Natural killer cell (primary cell): ENCODE results near the gene ATG4D. TPM values are rescaled to one million over a fixed set of nuclear protein-coding genes. Genes with fewer than 3 reads are reported as not detected.
A peak's percentile ranks its signal among the peaks of the same experiment; 100 is the strongest.

Source experiments
- ATAC-seq, 3 donors: fragments of 150-1000 bp in 2 of 3; fragments of 200-7000 bp in 1 of 3; cut with Tn5 transposase; 1 replicate in 1 of 3; 2 replicates in 2 of 3; pipeline ENCODE4 v1.10.0; 2021; ENCODE audit warnings: mild to moderate bottlenecking in 2 of 3, moderate library complexity in 2 of 3
- DNase-seq, 2 donors: peaks; one replicate each; pipeline versions ENCODE4 v3.0.0 to v3.0.0-alpha.2; 2013 to 2021; ENCODE audit warnings: mixed read lengths in 1 of 2
- H3K27ac ChIP-seq: one replicate; pipeline ENCODE4 v1.5.1; 2013; ENCODE audit warnings: mild to moderate bottlenecking, low read length
- H3K27me3 ChIP-seq: one replicate; pipeline ENCODE4 v1.6.1; 2013; ENCODE audit warnings: low read length; ENCODE audit not compliant: control insufficient read depth, insufficient read depth
- H3K36me3 ChIP-seq: one replicate; pipeline ENCODE4 v1.6.1; 2013; ENCODE audit warnings: low read length; ENCODE audit not compliant: control insufficient read depth, insufficient read depth
- H3K4me1 ChIP-seq: one replicate; pipeline ENCODE4 v1.6.1; 2013; ENCODE audit warnings: low read length; ENCODE audit not compliant: control insufficient read depth, insufficient read depth
- H3K4me3 ChIP-seq: one replicate; pipeline ENCODE4 v1.5.1; 2013; ENCODE audit warnings: low read length
- H3K9me3 ChIP-seq: one replicate; pipeline ENCODE4 v1.6.1; 2013; ENCODE audit warnings: low read length; ENCODE audit not compliant: control insufficient read depth, insufficient read depth
- H3K27ac Mint-ChIP-seq, 2 donors: one replicate each; pipeline ENCODE4 v1.8.0; 2022; ENCODE audit warnings: mild to moderate bottlenecking in 2 of 2, mixed read lengths in 2 of 2, moderate library complexity in 1 of 2
- H3K27me3 Mint-ChIP-seq, 2 donors: one replicate each; pipeline ENCODE4 v1.8.0; 2022; ENCODE audit warnings: low read depth in 2 of 2, mixed read lengths in 2 of 2
- H3K36me3 Mint-ChIP-seq: one replicate; pipeline ENCODE4 v1.8.0; 2022; ENCODE audit warnings: mixed read lengths
- H3K4me1 Mint-ChIP-seq, 2 donors: one replicate each; pipeline ENCODE4 v1.8.0; 2022; ENCODE audit warnings: mixed read lengths in 2 of 2
- H3K4me3 Mint-ChIP-seq: one replicate; pipeline ENCODE4 v1.8.0; 2022; ENCODE audit warnings: mild to moderate bottlenecking, moderate library complexity, mixed read lengths
- H3K9me3 Mint-ChIP-seq, 2 donors: one replicate each; pipeline ENCODE4 v1.8.0; 2022; ENCODE audit warnings: mixed read lengths in 2 of 2
- WGBS: methylation state at CpG from one replicate; pipeline ENCODE4 v1.1.7; 2013; ENCODE audit warnings: missing lambda C conversion rate; ENCODE audit not compliant: insufficient coverage; 5-methylcytosine and 5-hydroxymethylcytosine counted together
- intact Hi-C: fragments of 100-400 bp; cut with micrococcal nuclease; formaldehyde crosslinking; loops from one replicate; pipeline ENCODE4 v1.14.2; 2022
- total RNA-seq, 4 donors: library from RNA; stranded (reverse); fragments of 120-200 nt in 1 of 4; gene quantifications; one replicate each; pipeline versions ENCODE4 v1.2.3 to v1.2.4, GENCODE V29; 2013 to 2022
- TF ChIP-seq, protein P1 (sequence below): fragments of 200-600 bp; IDR thresholded peaks from one replicate; pipeline ENCODE4 v1.8.0; 2022; ENCODE audit warnings: antibody characterized with exemption

ATG4D gene
- total RNA-seq, 3 donors from 2014 or later (not counting 1 experiment from before 2014, with no cell fraction given) = 128 to 155 (median 138) TPM

DNA sequence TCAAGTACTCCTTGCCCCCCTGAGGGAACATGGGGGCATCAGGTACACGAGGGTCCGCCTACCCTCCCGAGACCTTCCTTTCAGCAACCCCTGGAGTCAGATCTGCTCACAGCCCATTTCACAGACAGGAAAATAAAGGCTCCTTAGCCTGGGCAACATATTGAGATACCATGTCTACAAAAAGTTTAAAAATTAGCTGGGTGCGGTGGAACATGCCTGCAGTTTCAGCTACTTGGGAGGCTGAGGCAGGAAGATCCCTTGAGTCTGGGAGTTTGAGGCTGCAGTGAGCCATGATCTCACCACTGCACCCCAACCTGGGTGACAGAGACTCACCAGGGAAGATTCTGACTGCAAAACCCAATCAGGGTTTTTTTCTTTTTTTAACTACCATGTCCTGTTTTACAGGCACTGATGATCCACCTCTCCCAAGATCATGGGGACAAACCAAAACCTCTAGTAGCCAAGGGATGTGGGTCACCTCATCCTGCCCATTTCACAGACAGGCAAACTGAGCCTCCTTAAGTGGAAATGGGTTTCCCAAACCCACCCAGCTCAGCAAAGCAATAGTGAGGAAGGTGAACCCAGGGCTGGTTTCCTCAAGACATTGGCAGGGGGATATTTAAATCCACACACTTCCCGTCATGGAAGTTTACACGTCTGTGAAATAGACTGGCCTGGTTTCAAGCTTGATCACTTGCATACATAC lies 31.5 kb downstream of the ATG4D start:
- H3K4me1 Mint-ChIP-seq = peaks cover 6 to 11% of the 10 kb centered on the region in 2 donors
- no peaks in the 10 kb centered on the region for H3K9me3 Mint-ChIP-seq
- H3K36me3 Mint-ChIP-seq = no peaks in the 10 kb centered on the region
- peaks cover 8% of the 10 kb centered on the region for H3K4me1 ChIP-seq
- H3K4me3 ChIP-seq = no peak overlapping the region
- no peak overlapping the region for H3K27ac Mint-ChIP-seq
- no peak overlapping the region for H3K27ac ChIP-seq
- 82% methylated on average over 6 of the region's 6 CpGs for WGBS
- intact Hi-C loops = no loop called here
- no peak for ATAC-seq
- no peaks in the 10 kb centered on the region for H3K9me3 ChIP-seq
- TF ChIP-seq, protein P1, sequence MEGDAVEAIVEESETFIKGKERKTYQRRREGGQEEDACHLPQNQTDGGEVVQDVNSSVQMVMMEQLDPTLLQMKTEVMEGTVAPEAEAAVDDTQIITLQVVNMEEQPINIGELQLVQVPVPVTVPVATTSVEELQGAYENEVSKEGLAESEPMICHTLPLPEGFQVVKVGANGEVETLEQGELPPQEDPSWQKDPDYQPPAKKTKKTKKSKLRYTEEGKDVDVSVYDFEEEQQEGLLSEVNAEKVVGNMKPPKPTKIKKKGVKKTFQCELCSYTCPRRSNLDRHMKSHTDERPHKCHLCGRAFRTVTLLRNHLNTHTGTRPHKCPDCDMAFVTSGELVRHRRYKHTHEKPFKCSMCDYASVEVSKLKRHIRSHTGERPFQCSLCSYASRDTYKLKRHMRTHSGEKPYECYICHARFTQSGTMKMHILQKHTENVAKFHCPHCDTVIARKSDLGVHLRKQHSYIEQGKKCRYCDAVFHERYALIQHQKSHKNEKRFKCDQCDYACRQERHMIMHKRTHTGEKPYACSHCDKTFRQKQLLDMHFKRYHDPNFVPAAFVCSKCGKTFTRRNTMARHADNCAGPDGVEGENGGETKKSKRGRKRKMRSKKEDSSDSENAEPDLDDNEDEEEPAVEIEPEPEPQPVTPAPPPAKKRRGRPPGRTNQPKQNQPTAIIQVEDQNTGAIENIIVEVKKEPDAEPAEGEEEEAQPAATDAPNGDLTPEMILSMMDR = no peak
- no peaks in the 10 kb centered on the region for H3K27me3 Mint-ChIP-seq
- DNase-seq = no peak
- H3K36me3 ChIP-seq = no peaks in the 10 kb centered on the region
- H3K4me3 Mint-ChIP-seq = no peak overlapping the region
- H3K27me3 ChIP-seq = no peaks in the 10 kb centered on the region

DNA sequence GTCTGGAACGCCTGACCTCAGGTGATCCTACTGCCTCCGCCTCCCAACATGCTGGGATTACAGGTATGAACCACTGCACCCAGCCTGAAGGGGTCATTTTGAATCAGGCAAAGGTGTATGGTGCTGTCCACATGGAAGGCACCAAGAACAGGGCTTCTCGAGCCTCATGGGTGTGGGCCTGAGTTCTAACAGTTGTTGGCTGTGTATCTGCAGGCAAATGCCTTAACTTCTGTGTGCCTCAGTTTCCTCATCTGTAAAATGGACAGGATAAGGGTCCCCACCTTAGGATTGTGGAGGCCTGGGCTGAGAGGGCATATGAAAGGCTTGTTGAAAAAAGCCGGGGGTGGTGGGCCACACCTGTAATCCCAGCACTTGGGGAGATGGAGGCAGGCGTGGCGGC lies 34.2 kb downstream of the ATG4D start:
- no peak overlapping the region for H3K27ac ChIP-seq
- H3K36me3 ChIP-seq = no peaks in the 10 kb centered on the region
- H3K9me3 Mint-ChIP-seq = no peaks in the 10 kb centered on the region
- ATAC-seq = no peak
- no peaks in the 10 kb centered on the region for H3K27me3 ChIP-seq
- 96% methylated on average over 6 of the region's 6 CpGs for WGBS
- H3K4me1 Mint-ChIP-seq = peaks cover 7 to 8% of the 10 kb centered on the region in 2 donors
- no peak overlapping the region for H3K4me3 ChIP-seq
- H3K27me3 Mint-ChIP-seq = no peaks in the 10 kb centered on the region
- intact Hi-C loops = no loop called here
- DNase-seq = no peak
- H3K36me3 Mint-ChIP-seq = no peaks in the 10 kb centered on the region
- H3K4me1 ChIP-seq = peaks cover 8% of the 10 kb centered on the region
- no peak overlapping the region for H3K27ac Mint-ChIP-seq
- TF ChIP-seq, protein P1 = no peak
- no peaks in the 10 kb centered on the region for H3K9me3 ChIP-seq
- H3K4me3 Mint-ChIP-seq = no peak overlapping the region

DNA sequence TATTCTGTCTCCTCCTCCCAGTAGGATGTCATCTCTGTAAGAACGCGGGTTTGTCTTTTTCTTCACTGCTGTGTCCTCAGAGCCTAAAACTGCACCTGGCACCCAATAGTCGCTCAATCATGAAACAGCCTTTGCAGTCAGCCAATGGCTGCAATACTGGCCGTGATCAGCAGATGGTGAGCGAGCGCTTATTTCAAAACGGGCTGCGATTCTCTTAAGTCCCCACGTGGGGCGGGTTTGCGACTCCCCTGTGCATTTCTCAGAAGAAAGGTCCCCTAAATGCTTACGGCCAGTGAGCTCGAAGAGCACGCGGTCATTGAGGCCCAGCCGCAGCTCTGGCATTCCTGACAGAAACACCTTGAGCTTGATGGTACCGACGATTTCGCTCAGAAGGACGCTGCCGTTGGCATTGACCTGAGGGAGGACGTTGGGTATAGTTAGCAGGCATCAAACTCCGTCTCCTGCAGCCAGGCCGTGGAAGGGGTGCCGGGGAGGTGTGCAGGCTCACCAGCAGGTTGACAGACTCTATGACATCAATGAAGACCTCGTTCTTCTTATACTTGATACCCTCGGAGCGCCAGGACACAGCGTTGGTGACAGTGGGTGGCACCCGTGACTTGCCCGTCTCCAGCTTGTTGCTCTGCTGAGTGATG lies 37.4 kb downstream of the ATG4D start:
- WGBS = 32% methylated on average over 31 of the region's 31 CpGs
- H3K4me3 ChIP-seq = no peak overlapping the region

More for the DNA sequence above, 37.4 kb downstream of the ATG4D start:
- Histone ChIP-seq H3K27me3 (no peaks in the 10 kb centered on the region), H3K27ac (no peak overlapping the region), H3K36me3 (no peaks in the 10 kb centered on the region), H3K9me3 (no peaks in the 10 kb centered on the region), H3K4me1 (peaks cover 27% of the 10 kb centered on the region)
- Mint-ChIP-seq H3K36me3 (no peaks in the 10 kb centered on the region), H3K9me3 (no peaks in the 10 kb centered on the region), H3K4me1 (peaks cover 12 to 21% of the 10 kb centered on the region in 2 donors), H3K27me3 (no peaks in the 10 kb centered on the region), H3K4me3 (peak overlapping the region; percentile 4), H3K27ac (no peak overlapping the region)
- ATAC-seq (peak; percentile 96 to 100 (median 99)), DNase-seq (peak; percentile 88 to 95)
- TF ChIP-seq, protein P1 = peak; percentile 97
- intact Hi-C loops = loop anchor here (1.0 to 2.0 kb wide), 3 partner anchors 63 to 118 kb away; no protein-coding TSS in a partner anchor
